ENCODE results near the gene DIP2C. TPM values are rescaled to one million over a fixed set of nuclear protein-coding genes. Genes with fewer than 3 reads are reported as not detected.
A peak's percentile ranks its signal among the peaks of the same experiment; 100 is the strongest.

Gene DIP2C
- total RNA-seq, 2 donors from 2014 or later = 13.0 to 13.7 TPM

DNA sequence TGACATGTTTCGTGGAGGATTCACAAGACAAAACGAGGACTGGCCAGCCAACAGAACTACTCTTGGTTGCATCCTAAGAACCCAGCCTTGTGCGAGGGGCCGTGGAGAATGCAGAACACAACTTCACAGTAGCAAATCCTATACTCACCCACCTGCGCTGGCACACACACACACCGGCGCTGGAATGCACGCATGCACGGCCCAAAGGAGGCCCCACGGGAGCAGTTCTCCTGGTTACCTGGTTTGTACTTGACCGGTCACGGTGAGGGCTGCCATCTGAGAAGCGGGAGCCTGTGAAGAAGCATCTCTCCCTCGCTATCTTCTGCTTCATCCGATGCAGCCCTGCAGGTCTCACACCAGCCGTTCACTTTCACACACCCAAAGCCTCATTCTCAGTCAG, 416.4 kb downstream of the DIP2C start:
- no peak overlapping the region for H3K4me3 Mint-ChIP-seq
- Histone ChIP-seq H3K4me1 (ENCODE audit: control insufficient read depth, insufficient read depth, low read length) (no peaks in the 10 kb centered on the region), H3K36me3 (ENCODE audit: control insufficient read depth, insufficient read depth, low read length) (no peaks in the 10 kb centered on the region), H3K4me3 (ENCODE audit: low read length) (no peak overlapping the region), H3K27ac (ENCODE audit: low read depth, low read length) (no peak overlapping the region), H3K9ac (ENCODE audit: extremely low read depth, low read length, poor library complexity, severe bottlenecking) (no peak overlapping the region), H3K27me3 (ENCODE audit: control insufficient read depth, insufficient read depth, low read length, poor library complexity, severe bottlenecking) (no peaks in the 10 kb centered on the region), H3K9me3 (ENCODE audit: control insufficient read depth, low read length) (no peaks in the 10 kb centered on the region)
- TF ChIP-seq, protein P1, sequence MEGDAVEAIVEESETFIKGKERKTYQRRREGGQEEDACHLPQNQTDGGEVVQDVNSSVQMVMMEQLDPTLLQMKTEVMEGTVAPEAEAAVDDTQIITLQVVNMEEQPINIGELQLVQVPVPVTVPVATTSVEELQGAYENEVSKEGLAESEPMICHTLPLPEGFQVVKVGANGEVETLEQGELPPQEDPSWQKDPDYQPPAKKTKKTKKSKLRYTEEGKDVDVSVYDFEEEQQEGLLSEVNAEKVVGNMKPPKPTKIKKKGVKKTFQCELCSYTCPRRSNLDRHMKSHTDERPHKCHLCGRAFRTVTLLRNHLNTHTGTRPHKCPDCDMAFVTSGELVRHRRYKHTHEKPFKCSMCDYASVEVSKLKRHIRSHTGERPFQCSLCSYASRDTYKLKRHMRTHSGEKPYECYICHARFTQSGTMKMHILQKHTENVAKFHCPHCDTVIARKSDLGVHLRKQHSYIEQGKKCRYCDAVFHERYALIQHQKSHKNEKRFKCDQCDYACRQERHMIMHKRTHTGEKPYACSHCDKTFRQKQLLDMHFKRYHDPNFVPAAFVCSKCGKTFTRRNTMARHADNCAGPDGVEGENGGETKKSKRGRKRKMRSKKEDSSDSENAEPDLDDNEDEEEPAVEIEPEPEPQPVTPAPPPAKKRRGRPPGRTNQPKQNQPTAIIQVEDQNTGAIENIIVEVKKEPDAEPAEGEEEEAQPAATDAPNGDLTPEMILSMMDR (conservative IDR thresholded peaks at IDR 0.05) = no peak
- 94 to 99% methylated on average over 10 to 16 of the region's 16 CpGs for WGBS, 2 experiments (ENCODE audit: insufficient coverage in 1 of 2, insufficient read length in 1 of 2)
- H3K36me3 Mint-ChIP-seq (ENCODE audit: low read depth) = peaks cover 12% of the 10 kb centered on the region
- H3K9me3 Mint-ChIP-seq = no peaks in the 10 kb centered on the region
- H3K4me1 Mint-ChIP-seq = peaks cover 3% of the 10 kb centered on the region
- DNase-seq = peak; percentile 29
- no peak overlapping the region for H3K27ac Mint-ChIP-seq
- H3K27me3 Mint-ChIP-seq (ENCODE audit: insufficient read depth) = no peaks in the 10 kb centered on the region

DNA sequence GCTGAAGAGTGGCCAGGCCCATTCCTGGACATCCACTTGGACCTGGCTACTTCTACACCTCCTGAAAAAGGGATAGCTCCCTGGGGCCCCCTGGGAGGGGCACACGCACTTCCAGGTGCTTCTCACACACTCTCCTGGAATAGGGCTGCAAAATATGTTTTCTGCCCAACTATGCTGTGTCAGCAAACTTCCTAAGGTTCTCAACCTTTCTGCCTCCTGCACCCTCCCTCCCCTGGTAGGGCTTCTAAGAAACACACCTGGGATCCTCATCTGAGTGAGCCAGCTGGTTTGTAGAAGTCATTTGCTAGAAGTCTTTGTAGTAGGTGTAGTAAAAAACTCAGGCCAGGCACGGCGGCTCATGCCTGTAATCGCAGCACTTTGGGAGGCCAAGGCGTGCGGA, 417.7 kb downstream of the DIP2C start:
- WGBS, 2 experiments (ENCODE audit: insufficient coverage in 1 of 2, insufficient read length in 1 of 2) = 92 to 97% methylated on average over 4 to 6 of the region's 6 CpGs
- H3K36me3 Mint-ChIP-seq (ENCODE audit: low read depth) = peaks cover 4% of the 10 kb centered on the region

DNA sequence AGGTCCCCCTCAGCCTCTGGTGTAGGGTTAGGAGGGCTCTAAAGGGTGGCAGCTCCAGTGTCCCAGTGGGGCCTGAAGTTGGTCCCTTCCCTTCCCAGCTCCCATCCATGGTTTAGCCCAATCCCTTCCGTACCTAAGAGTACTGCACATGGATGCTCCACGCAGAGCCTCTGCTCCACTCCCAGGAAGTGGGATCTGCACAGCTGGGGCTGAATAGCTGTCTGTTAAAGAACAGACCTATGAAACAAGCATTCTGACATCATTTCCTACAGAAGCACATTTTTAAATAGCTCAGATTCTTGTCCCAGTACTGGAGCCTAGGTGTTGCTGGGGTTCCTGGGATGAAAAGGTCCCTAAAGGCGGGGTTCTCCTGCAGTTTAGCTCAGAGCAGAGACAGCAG, 418.3 kb downstream of the DIP2C start:
- TF ChIP-seq, protein P1 (conservative IDR thresholded peaks at IDR 0.05) = no peak
- Mint-ChIP-seq H3K36me3 (ENCODE audit: low read depth) (peaks cover 4% of the 10 kb centered on the region), H3K27me3 (ENCODE audit: insufficient read depth) (no peaks in the 10 kb centered on the region), H3K4me1 (peaks cover 3% of the 10 kb centered on the region), H3K27ac (no peak overlapping the region), H3K4me3 (no peak overlapping the region), H3K9me3 (no peaks in the 10 kb centered on the region)
- H3K27ac ChIP-seq (ENCODE audit: low read depth, low read length) = no peak overlapping the region
- WGBS, 2 experiments (ENCODE audit: insufficient coverage in 1 of 2, insufficient read length in 1 of 2) = 79 to 100% methylated on average over 2 to 3 of the region's 3 CpGs
- H3K27me3 ChIP-seq (ENCODE audit: control insufficient read depth, insufficient read depth, low read length, poor library complexity, severe bottlenecking) = no peaks in the 10 kb centered on the region
- peak; percentile 31 for DNase-seq
- no peaks in the 10 kb centered on the region for H3K36me3 ChIP-seq (ENCODE audit: control insufficient read depth, insufficient read depth, low read length)
- no peak overlapping the region for H3K9ac ChIP-seq (ENCODE audit: extremely low read depth, low read length, poor library complexity, severe bottlenecking)
- H3K9me3 ChIP-seq (ENCODE audit: control insufficient read depth, low read length) = no peaks in the 10 kb centered on the region
- H3K4me3 ChIP-seq (ENCODE audit: low read length) = no peak overlapping the region
- H3K4me1 ChIP-seq (ENCODE audit: control insufficient read depth, insufficient read depth, low read length) = no peaks in the 10 kb centered on the region

More for the DNA sequence above, 417.7 kb downstream of the DIP2C start:
- TF ChIP-seq, protein P1 (conservative IDR thresholded peaks at IDR 0.05) = no peak
- H3K4me3 Mint-ChIP-seq = no peak overlapping the region
- no peaks in the 10 kb centered on the region for H3K27me3 Mint-ChIP-seq (ENCODE audit: insufficient read depth)
- no peak overlapping the region for H3K27ac Mint-ChIP-seq
- no peak overlapping the region for H3K27ac ChIP-seq (ENCODE audit: low read depth, low read length)
- no peaks in the 10 kb centered on the region for H3K9me3 ChIP-seq (ENCODE audit: control insufficient read depth, low read length)
- no peak overlapping the region for H3K4me3 ChIP-seq (ENCODE audit: low read length)
- H3K27me3 ChIP-seq (ENCODE audit: control insufficient read depth, insufficient read depth, low read length, poor library complexity, severe bottlenecking) = no peaks in the 10 kb centered on the region
- peaks cover 3% of the 10 kb centered on the region for H3K4me1 Mint-ChIP-seq
- peak; percentile 31 for DNase-seq
- H3K9me3 Mint-ChIP-seq = no peaks in the 10 kb centered on the region
- H3K9ac ChIP-seq (ENCODE audit: extremely low read depth, low read length, poor library complexity, severe bottlenecking) = no peak overlapping the region
- no peaks in the 10 kb centered on the region for H3K36me3 ChIP-seq (ENCODE audit: control insufficient read depth, insufficient read depth, low read length)
- H3K4me1 ChIP-seq (ENCODE audit: control insufficient read depth, insufficient read depth, low read length) = no peaks in the 10 kb centered on the region
